Testis (tissue), 5 donors: Measurements from ENCODE around the gene SEC14L5. TPM values are rescaled to one million over a fixed set of nuclear protein-coding genes. Genes with fewer than 3 reads are reported as not detected.
A peak's percentile ranks its signal among the peaks of the same experiment; 100 is the strongest.

ENCODE experiments used
- DNase-seq: peaks from one replicate; pipeline ENCODE4 v3.0.0-alpha.2; 2019
- H3K27ac ChIP-seq, 2 donors: fragments of 200-600 bp; sonication (generic); one replicate each; pipeline ENCODE4 v1.5.1; 2019
- H3K27me3 ChIP-seq: fragments of 200-600 bp; sonication (generic); one replicate; pipeline ENCODE4 v1.5.1; 2019
- H3K36me3 ChIP-seq: fragments of 200-600 bp; sonication (generic); one replicate; pipeline ENCODE4 v1.5.1; 2017; ENCODE audit warnings: low read depth; ENCODE audit errors: missing control alignments
- H3K4me1 ChIP-seq: fragments of 200-600 bp; sonication (generic); one replicate; pipeline ENCODE4 v1.5.1; 2019
- H3K4me3 ChIP-seq, 2 donors: fragments of 200-600 bp; sonication (generic); one replicate each; pipeline ENCODE4 v1.5.1; 2017 to 2019
- H3K9me3 ChIP-seq: fragments of 200-600 bp; sonication (generic); one replicate; pipeline ENCODE4 v1.5.1; 2017
- POLR2A ChIP-seq: fragments of 450-650 bp; IDR thresholded peaks from one replicate; pipeline ENCODE4 v1.6.1; 2017; ENCODE audit warnings: antibody characterized with exemption, mild to moderate bottlenecking, moderate library complexity
- WGBS, 2 donors: methylation state at CpG; one replicate each; pipeline ENCODE4 v1.1.5; 2018; 5-methylcytosine and 5-hydroxymethylcytosine counted together
- intact Hi-C: fragments of 100-400 bp; cut with DNase I; formaldehyde crosslinking; loops from one replicate; pipeline ENCODE4 v1.15.1; 2023; ENCODE audit warnings: low total_unique reads
- long read RNA-seq, 2 donors: transcript quantifications; one replicate each; lab custom pipeline, GENCODE V29; 2026
- polyA plus RNA-seq: library from polyadenylated mRNA; stranded (reverse); fragments of 350-450 nt; fragmentation: Illumina TruSeq; extraction: RNeasy Lipid Tissue Mini Kit (QIAGEN cat#74804); gene quantifications from one replicate; pipeline ENCODE4 v1.2.3, GENCODE V29; 2014; ENCODE audit warnings: low read depth, low replicate concordance; ENCODE audit not compliant: insufficient read depth
- total RNA-seq, 2 donors: library from RNA; depleted of rRNA; stranded (reverse); fragments of >200 nt; gene quantifications; one replicate each; pipeline ENCODE4 v1.2.3, GENCODE V29; 2016
- TF ChIP-seq, protein P1 (sequence below), 3 experiments: fragments of 450-650 bp in 2 of 3; fragments of 200-600 bp in 1 of 3; sonication (generic) in 1 of 3; IDR thresholded peaks; one replicate each; pipeline ENCODE4 v1.5.1; 2016 to 2019; ENCODE audit warnings: antibody characterized with exemption in 3 of 3, mild to moderate bottlenecking in 2 of 3, moderate library complexity in 1 of 3

SEC14L5 gene
- total RNA-seq, result 1 to 10 TPM; 1.2 to 2.9 TPM
- polyA plus RNA-seq, result 0.73 TPM
- long read RNA-seq, donor 1, result 0 reads
- long read RNA-seq, donor 2, partial matches to known transcripts, result 6 of 6 reads
- long read RNA-seq, donor 2, other reads (novel, unspliced or antisense), result 0 of 6 reads

DNA sequence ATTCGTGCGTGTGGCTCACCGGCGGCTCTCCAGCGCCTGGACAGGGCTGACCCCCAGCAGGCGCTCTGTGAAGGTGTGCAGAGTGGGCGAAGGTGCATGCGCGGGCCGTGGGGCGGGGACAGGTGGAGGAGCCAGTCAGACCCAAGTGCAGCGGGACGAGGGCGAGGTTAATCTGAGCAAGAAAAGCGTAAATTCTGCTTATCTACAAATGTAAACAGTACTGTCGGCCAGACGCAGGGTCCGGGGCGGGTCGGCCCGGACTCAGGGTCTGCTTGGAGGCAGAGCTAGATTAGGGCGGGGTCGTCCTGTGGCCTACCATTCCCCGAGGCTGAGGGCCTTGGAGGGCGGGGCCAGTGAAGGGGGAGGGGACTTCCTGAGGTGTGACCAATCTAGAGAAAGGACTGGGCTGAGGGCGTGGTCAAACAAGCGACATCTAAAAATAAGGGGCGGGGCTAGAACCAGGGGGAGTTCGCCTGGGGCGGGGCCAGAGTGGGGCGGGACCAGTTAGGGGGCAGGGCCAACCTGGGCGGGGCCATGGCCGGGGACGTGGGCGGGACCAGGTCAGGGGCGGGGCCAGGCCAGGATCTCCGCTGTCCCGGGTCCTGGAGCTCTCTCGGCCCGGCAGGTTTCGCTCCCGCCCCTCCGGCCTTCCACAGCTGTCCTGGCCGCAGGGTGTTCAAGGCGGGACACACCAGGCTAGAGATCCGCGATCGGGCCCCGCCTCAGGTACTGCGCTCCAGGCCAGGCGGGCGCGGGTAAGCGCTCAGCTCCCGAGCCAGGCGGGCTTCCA is at the start of gene SEC14L5:
TSS of gene SEC14L5 (plus strand) at position 611 of the 790 bp plus-strand sequence. CDS start 994 bp downstream, outside the sequence.
- Histone ChIP-seq H3K9me3 (no peaks in the 10 kb centered on the region), H3K4me3 (peak within 1 kb of the TSS; percentile 53 to 59), H3K36me3 (no peaks in the 10 kb centered on the region), H3K27ac (peak within 1 kb of the TSS in 1 of 2 donors; percentile 11), H3K27me3 (no peaks in the 10 kb centered on the region), H3K4me1 (peaks cover 8% of the 10 kb centered on the region)
- peak; percentile 99 for DNase-seq
- intact Hi-C loops, result no loop called here
- 1 to 2% methylated on average over 34 to 54 of the region's 56 CpGs for WGBS, 2 donors
- no peak for TF ChIP-seq POLR2A

DNA sequence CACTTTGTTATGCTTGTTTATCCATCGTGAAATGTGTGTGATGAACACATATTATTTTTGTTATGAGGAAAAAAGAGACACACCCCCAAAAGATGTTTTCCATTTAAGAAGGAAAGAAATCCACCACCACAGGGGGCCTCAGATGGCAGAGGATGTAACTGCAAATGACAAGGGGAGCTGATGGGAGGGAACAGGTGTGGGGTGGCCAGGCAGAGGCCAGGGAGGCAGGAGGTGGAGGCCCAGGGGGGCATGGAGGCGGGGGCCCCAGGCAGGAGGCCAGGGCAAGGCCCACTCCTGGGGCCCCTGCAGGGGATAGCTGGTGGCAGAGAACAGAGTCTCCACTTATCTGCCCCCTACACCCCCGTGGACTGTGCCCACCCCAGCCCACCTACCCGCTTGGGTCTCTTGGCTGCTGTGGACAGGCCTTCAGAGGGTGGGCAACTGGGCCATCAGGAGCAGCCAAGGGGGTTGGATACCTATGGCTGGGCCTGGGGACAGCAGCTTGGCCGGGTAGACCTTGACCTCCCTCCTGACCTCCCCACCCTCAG is 49.2 kb upstream of the SEC14L5 start:
- H3K27ac ChIP-seq, result no peak overlapping the region
- WGBS, 2 donors, result 85 to 98% methylated on average over 3 to 5 of the region's 5 CpGs

DNA sequence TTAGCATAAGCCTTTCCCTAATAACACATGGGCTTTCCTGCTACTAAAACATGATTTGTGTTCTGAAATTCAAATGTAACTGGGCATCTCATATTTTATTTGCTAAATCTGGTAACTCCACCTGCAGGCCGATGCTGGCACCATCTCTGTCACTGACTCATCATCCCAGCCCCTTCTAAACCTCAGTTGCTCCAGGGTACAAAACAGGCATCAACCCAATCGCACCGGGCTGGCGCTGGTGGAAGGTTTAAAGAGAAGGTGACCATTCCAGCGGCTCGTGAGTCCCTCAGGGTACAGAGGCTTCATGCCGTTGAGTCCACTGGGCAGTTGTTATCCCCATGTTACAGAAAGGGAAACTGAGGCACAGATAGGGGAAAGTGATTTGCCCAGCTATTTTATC is 48.3 kb upstream of the SEC14L5 start:
- no peaks in the 10 kb centered on the region for H3K36me3 ChIP-seq
- TF ChIP-seq, protein P1, sequence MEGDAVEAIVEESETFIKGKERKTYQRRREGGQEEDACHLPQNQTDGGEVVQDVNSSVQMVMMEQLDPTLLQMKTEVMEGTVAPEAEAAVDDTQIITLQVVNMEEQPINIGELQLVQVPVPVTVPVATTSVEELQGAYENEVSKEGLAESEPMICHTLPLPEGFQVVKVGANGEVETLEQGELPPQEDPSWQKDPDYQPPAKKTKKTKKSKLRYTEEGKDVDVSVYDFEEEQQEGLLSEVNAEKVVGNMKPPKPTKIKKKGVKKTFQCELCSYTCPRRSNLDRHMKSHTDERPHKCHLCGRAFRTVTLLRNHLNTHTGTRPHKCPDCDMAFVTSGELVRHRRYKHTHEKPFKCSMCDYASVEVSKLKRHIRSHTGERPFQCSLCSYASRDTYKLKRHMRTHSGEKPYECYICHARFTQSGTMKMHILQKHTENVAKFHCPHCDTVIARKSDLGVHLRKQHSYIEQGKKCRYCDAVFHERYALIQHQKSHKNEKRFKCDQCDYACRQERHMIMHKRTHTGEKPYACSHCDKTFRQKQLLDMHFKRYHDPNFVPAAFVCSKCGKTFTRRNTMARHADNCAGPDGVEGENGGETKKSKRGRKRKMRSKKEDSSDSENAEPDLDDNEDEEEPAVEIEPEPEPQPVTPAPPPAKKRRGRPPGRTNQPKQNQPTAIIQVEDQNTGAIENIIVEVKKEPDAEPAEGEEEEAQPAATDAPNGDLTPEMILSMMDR (IDR thresholded peaks at IDR 0.05), result no peak
- no peak for TF ChIP-seq POLR2A
- H3K27ac ChIP-seq, result no peak overlapping the region
- H3K4me1 ChIP-seq, result no peaks in the 10 kb centered on the region
- H3K9me3 ChIP-seq, result no peaks in the 10 kb centered on the region
- DNase-seq, result no peak
- intact Hi-C loops, result no loop called here
- WGBS, 2 donors, result 89 to 90% methylated on average over 7 of the region's 7 CpGs
- H3K4me3 ChIP-seq, result no peak overlapping the region
- H3K27me3 ChIP-seq, result no peaks in the 10 kb centered on the region

More for the DNA sequence above, 49.2 kb upstream of the SEC14L5 start:
- intact Hi-C loops, result no loop called here
- no peaks in the 10 kb centered on the region for H3K36me3 ChIP-seq
- no peak for DNase-seq
- H3K9me3 ChIP-seq, result no peaks in the 10 kb centered on the region
- TF ChIP-seq, protein P1 (IDR thresholded peaks at IDR 0.05), result no peak
- TF ChIP-seq POLR2A, result no peak
- H3K27me3 ChIP-seq, result no peaks in the 10 kb centered on the region
- H3K4me1 ChIP-seq, result no peaks in the 10 kb centered on the region
- no peak overlapping the region for H3K4me3 ChIP-seq

DNA sequence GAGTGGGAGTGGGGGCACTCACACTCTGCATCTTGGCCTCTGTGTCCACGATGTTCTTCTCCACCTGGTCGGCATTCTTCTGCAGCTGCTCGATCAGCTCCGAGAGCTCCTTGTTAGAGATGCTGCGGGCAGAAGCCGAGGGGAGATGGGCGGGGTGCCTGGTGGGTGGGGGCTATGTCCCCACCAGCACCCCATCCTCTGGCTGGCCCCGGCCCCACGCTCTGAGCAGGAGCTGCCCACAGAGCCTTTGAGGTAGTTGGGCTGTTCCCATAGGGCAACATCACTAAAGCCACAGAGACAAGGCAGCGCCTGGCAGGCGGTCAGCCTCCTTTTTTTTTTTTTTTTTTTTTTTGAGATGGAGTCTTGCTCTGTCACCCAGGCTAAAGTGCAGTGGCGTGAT is 47.3 kb upstream of the SEC14L5 start:
- no peaks in the 10 kb centered on the region for H3K4me1 ChIP-seq
- no peak overlapping the region for H3K4me3 ChIP-seq
- H3K27ac ChIP-seq, result no peak overlapping the region
- WGBS, 2 donors, result 71 to 90% methylated on average over 10 to 12 of the region's 12 CpGs
- H3K36me3 ChIP-seq, result no peaks in the 10 kb centered on the region
- H3K9me3 ChIP-seq, result no peaks in the 10 kb centered on the region
- no peaks in the 10 kb centered on the region for H3K27me3 ChIP-seq
- TF ChIP-seq, protein P1 (IDR thresholded peaks at IDR 0.05), result no peak
- no peak for TF ChIP-seq POLR2A
- intact Hi-C loops, result no loop called here
- DNase-seq, result no peak

DNA sequence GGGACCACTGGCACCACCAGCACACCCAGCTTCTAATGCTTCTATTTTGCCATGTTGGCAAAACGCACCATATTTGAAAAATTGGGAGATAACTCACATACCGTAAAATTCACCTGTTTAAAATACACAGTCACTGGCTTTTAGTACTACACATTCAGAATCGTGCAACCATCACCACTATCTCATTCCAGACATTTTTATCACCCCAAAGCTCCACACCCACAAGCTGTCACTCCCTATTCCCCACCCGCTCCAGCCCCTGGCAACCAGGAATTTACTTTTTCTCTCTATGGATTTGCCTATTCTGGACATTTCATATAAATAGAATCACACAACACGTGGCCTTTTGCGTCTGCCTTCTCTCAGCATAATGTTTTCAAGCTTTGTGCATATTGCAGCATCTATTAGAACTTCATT is 46.2 kb upstream of the SEC14L5 start:
- intact Hi-C loops, result no loop called here
- Histone ChIP-seq H3K9me3 (no peaks in the 10 kb centered on the region), H3K4me3 (no peak overlapping the region), H3K27ac (no peak overlapping the region), H3K27me3 (no peaks in the 10 kb centered on the region), H3K4me1 (no peaks in the 10 kb centered on the region), H3K36me3 (no peaks in the 10 kb centered on the region)
- 68 to 77% methylated on average over 6 of the region's 6 CpGs for WGBS, 2 donors
- TF ChIP-seq, protein P1 (IDR thresholded peaks at IDR 0.05), result no peak
- TF ChIP-seq POLR2A, result no peak
- DNase-seq, result no peak
